Measurements from ENCODE around the gene SMARCAL1. TPM values are rescaled to one million over a fixed set of nuclear protein-coding genes. Genes with fewer than 3 reads are reported as not detected.

The SMARCAL1 gene
- total RNA-seq, 2 experiments from 2014 or later, result 6.3 TPM

GRCh38 chr2:216446343-216446742, 34.1 kb downstream of the SMARCAL1 start:
- ATAC-seq (ENCODE audit: poor library complexity) (no peak), DNase-seq (no peak)
- Histone ChIP-seq H3K27ac (ENCODE audit: low read depth in 1 of 2, low read length in 2 of 2) (no peak overlapping the region), H3K27me3 (ENCODE audit: control insufficient read depth in 1 of 2, insufficient read depth in 2 of 2, low read length in 2 of 2) (no peaks in the 10 kb centered on the region), H3K4me3 (ENCODE audit: low read length) (no peak overlapping the region), H3K36me3 (ENCODE audit: insufficient read depth, low read length) (peaks cover 74% of the 10 kb centered on the region), H3K4me1 (ENCODE audit: insufficient read depth, low read length) (no peaks in the 10 kb centered on the region), H3K9me3 (ENCODE audit: control insufficient read depth in 1 of 2, insufficient read depth in 1 of 2, low read length in 2 of 2) (peaks cover 0 to 4% of the 10 kb centered on the region in 2 experiments)
- intact Hi-C loops (cut with DNase I, micrococcal nuclease), result no loop called here
- ChIA-PET CTCF (no interaction called here), POLR2A (no interaction called here)
- H3K9me3 Mint-ChIP-seq, result no peaks in the 10 kb centered on the region
- no peaks in the 10 kb centered on the region for H3K4me1 Mint-ChIP-seq (ENCODE audit: low read depth)
- no peak overlapping the region for H3K27ac Mint-ChIP-seq
- H3K4me3 Mint-ChIP-seq, result no peak overlapping the region
- H3K36me3 Mint-ChIP-seq (ENCODE audit: low read depth), result peaks cover 94% of the 10 kb centered on the region
- H3K27me3 Mint-ChIP-seq, result no peaks in the 10 kb centered on the region
- TF ChIP-seq, protein P1, sequence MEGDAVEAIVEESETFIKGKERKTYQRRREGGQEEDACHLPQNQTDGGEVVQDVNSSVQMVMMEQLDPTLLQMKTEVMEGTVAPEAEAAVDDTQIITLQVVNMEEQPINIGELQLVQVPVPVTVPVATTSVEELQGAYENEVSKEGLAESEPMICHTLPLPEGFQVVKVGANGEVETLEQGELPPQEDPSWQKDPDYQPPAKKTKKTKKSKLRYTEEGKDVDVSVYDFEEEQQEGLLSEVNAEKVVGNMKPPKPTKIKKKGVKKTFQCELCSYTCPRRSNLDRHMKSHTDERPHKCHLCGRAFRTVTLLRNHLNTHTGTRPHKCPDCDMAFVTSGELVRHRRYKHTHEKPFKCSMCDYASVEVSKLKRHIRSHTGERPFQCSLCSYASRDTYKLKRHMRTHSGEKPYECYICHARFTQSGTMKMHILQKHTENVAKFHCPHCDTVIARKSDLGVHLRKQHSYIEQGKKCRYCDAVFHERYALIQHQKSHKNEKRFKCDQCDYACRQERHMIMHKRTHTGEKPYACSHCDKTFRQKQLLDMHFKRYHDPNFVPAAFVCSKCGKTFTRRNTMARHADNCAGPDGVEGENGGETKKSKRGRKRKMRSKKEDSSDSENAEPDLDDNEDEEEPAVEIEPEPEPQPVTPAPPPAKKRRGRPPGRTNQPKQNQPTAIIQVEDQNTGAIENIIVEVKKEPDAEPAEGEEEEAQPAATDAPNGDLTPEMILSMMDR (IDR thresholded peaks at IDR 0.05), result no peak

- POLR2A ChIA-PET, result no interaction called here
- intact Hi-C loops (cut with DNase I, micrococcal nuclease), result no loop called here
- ATAC-seq (ENCODE audit: poor library complexity) (no peak), DNase-seq (no peak)
- Mint-ChIP-seq H3K27ac (no peak overlapping the region), H3K9me3 (no peaks in the 10 kb centered on the region), H3K36me3 (ENCODE audit: low read depth) (peaks cover 97% of the 10 kb centered on the region), H3K27me3 (no peaks in the 10 kb centered on the region), H3K4me1 (ENCODE audit: low read depth) (no peaks in the 10 kb centered on the region), H3K4me3 (no peak overlapping the region)
- Histone ChIP-seq H3K36me3 (ENCODE audit: insufficient read depth, low read length) (peaks cover 80% of the 10 kb centered on the region), H3K4me1 (ENCODE audit: insufficient read depth, low read length) (no peaks in the 10 kb centered on the region), H3K4me3 (ENCODE audit: low read length) (no peak overlapping the region), H3K9me3 (ENCODE audit: control insufficient read depth in 1 of 2, insufficient read depth in 1 of 2, low read length in 2 of 2) (peaks cover 0 to 4% of the 10 kb centered on the region in 2 experiments), H3K27me3 (ENCODE audit: control insufficient read depth in 1 of 2, insufficient read depth in 2 of 2, low read length in 2 of 2) (no peaks in the 10 kb centered on the region), H3K27ac (ENCODE audit: low read depth in 1 of 2, low read length in 2 of 2) (no peak overlapping the region)
- TF ChIP-seq, protein P1 (IDR thresholded peaks at IDR 0.05), result no peak
- CTCF ChIA-PET, result no interaction called here
These were observed 35.0 kb downstream of the SMARCAL1 start for GRCh38 chr2:216447293-216447692.

DNA sequence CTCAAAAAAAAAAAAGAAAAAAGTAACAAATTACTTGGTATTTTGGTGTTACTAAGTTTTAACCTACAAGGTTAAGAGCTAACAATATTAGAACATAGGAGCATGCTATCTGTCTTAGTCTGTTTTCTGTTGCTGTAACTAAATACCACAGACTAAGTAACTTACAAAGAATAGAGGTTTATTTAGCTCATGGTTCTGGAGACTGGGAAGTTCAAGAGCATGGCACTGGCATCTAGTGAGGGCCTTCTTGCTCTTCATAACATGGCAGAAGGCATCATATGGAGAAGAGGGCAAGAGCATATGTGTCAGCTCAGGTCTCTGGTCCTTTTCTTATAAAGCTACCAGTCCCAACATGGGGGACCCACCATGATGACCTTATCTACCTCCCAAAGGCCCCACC, 36.5 kb downstream of the SMARCAL1 start:
- Mint-ChIP-seq H3K27ac (no peak overlapping the region), H3K36me3 (ENCODE audit: low read depth) (peaks cover 99% of the 10 kb centered on the region), H3K9me3 (no peaks in the 10 kb centered on the region), H3K4me1 (ENCODE audit: low read depth) (no peaks in the 10 kb centered on the region), H3K27me3 (no peaks in the 10 kb centered on the region), H3K4me3 (no peak overlapping the region)
- POLR2A ChIA-PET, result interaction anchor here (1.0 kb wide), 1 partner anchor 24 kb away, joined by 8 read pairs; no protein-coding TSS in a partner anchor
- CTCF ChIA-PET, result no interaction called here
- H3K36me3 ChIP-seq (ENCODE audit: insufficient read depth, low read length), result peaks cover 88% of the 10 kb centered on the region
- intact Hi-C loops (cut with DNase I, micrococcal nuclease), result no loop called here
- DNase-seq, result no peak
- no peaks in the 10 kb centered on the region for H3K27me3 ChIP-seq (ENCODE audit: control insufficient read depth in 1 of 2, insufficient read depth in 2 of 2, low read length in 2 of 2)
- ATAC-seq (ENCODE audit: poor library complexity), result no peak
- H3K9me3 ChIP-seq (ENCODE audit: control insufficient read depth in 1 of 2, insufficient read depth in 1 of 2, low read length in 2 of 2), result peaks cover 0 to 4% of the 10 kb centered on the region in 2 experiments
- TF ChIP-seq, protein P1 (IDR thresholded peaks at IDR 0.05), result no peak
- no peak overlapping the region for H3K27ac ChIP-seq (ENCODE audit: low read depth in 1 of 2, low read length in 2 of 2)
- H3K4me3 ChIP-seq (ENCODE audit: low read length), result no peak overlapping the region
- H3K4me1 ChIP-seq (ENCODE audit: insufficient read depth, low read length), result no peaks in the 10 kb centered on the region
